GM18858 (cell line): Measurements from ENCODE around the gene CD226.
"Not testable (repeated sequence)": the region's sequence is repeated elsewhere in the genome, so short reads cannot be mapped to it uniquely, and the experiment has no call there.

Experiments
- ATAC-seq: cut with Tn5 transposase; IDR thresholded peaks from one replicate; pipeline ENCODE4 v1.9.1; 2021; ENCODE audit not compliant: unreplicated experiment

CD226 gene

GRCh38 chr18:69876490-69876889, 71.2 kb downstream of the CD226 start:
- no peak for ATAC-seq

GRCh38 chr18:69874058-69874457, 73.6 kb downstream of the CD226 start:
- ATAC-seq = no peak

- ATAC-seq = no peak
Observed at GRCh38 chr18:69872661-69873060, 75.0 kb downstream of the CD226 start.

GRCh38 chr18:69871363-69871762, 76.3 kb downstream of the CD226 start:
- ATAC-seq = no peak

- no peak for ATAC-seq
Observed at GRCh38 chr18:69870736-69871135, 76.9 kb downstream of the CD226 start.

GRCh38 chr18:69866212-69866611, 81.5 kb downstream of the CD226 start:
- ATAC-seq = no peak

- ATAC-seq = no peak
Observed at GRCh38 chr18:69865776-69866175, 81.9 kb downstream of the CD226 start.

GRCh38 chr18:69864802-69865201, 82.9 kb downstream of the CD226 start:
- peak; percentile 93 for ATAC-seq

GRCh38 chr18:69858897-69859296, 88.8 kb downstream of the CD226 start:
- ATAC-seq = no peak

GRCh38 chr18:69854455-69854854, 93.2 kb downstream of the CD226 start:
- no peak for ATAC-seq

GRCh38 chr18:69853051-69853450, 94.6 kb downstream of the CD226 start:
- ATAC-seq = no peak

- ATAC-seq = no peak
Observed at GRCh38 chr18:69845593-69846506, 101.8 kb downstream of the CD226 start.

- no peak for ATAC-seq
Observed at GRCh38 chr18:69844656-69845055, 103.0 kb downstream of the CD226 start.

- ATAC-seq = no peak
Observed at GRCh38 chr18:69843015-69843414, 104.7 kb downstream of the CD226 start.

- no peak for ATAC-seq
Observed at GRCh38 chr18:69841117-69841516, 106.6 kb downstream of the CD226 start.

GRCh38 chr18:69840445-69840844, 107.2 kb downstream of the CD226 start:
- ATAC-seq = no peak

- ATAC-seq = no peak
Observed at GRCh38 chr18:69840001-69840400, 107.7 kb downstream of the CD226 start.

- no peak for ATAC-seq
Observed at GRCh38 chr18:69839497-69839896, 108.2 kb downstream of the CD226 start.

- ATAC-seq = no peak
Observed at GRCh38 chr18:69838620-69839411, 108.9 kb downstream of the CD226 start.

- no peak for ATAC-seq
Observed at GRCh38 chr18:69838003-69838402, 109.7 kb downstream of the CD226 start.

- not testable (repeated sequence) for ATAC-seq
Observed at GRCh38 chr18:69834980-69835379, 112.7 kb downstream of the CD226 start.

- no peak for ATAC-seq
Observed at GRCh38 chr18:69830189-69830588, 117.5 kb downstream of the CD226 start.
